DMS53 treated with DMSO at 0.1 percent for 48 hours (cell line): Measurements from ENCODE around the gene FBXO2.

Source experiments
- DNase-seq: peaks from one replicate; lab custom pipeline; 2025; ENCODE audit not compliant: unreplicated experiment; lab: John Stamatoyannopoulos, UW

Gene FBXO2

DNA sequence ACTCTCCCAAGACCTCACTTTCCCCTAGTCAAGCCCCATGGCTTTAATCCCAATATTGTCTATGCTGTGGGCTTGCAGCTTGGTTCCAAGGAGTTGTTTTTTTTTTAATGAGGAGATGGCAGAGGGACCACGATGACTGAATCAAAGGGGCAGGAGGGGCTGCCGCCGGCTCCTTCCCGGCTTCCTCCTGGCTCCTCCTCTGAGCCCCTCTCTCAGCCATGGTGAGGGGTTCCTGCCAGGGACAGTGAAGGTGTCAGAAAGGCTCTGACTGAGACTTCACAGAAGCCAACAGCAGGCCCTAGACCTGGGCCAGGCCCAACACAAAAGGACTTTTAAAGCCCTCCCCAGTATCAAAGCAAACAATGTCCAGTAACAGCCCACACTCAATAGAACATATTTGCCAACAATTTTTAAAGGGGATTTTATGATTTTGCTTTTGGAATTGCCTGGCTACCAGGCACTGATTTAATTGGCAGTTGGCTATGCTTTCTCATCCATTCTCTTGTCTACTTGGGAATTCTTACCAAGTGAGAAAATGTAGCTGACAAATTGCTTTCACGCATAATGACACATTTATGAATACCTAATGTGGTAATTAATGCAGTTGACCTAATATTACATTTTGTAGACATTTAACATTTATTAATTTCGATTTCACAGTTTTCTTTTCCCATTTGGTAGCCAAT, 54.2 kb downstream of the FBXO2 start:
- DNase-seq = no peak

GRCh38 chr1:11598461-11598860, 55.8 kb downstream of the FBXO2 start:
- no peak for DNase-seq
